ENCODE data around the gene TRAP1. TPM values are rescaled to one million over a fixed set of nuclear protein-coding genes. Genes with fewer than 3 reads are reported as not detected.

The TRAP1 gene
- total RNA-seq, 4 donors from 2014 or later = 31.8 to 231 (median 57.1) TPM

- in situ Hi-C loops (cut with MboI; ENCODE audit: low pct_ligation_motif_present in 1 of 4, low pct_unique_long_range_greater_than_20kb in 1 of 4, low sequenced_read_pairs in 3 of 4) = no loop called here
Observed at GRCh38 chr16:3701531-3701930, 15.8 kb downstream of the TRAP1 start.

GRCh38 chr16:3698941-3699340 is 18.4 kb downstream of the TRAP1 start:
- H3K27ac ChIP-seq = no peak overlapping the region
- H3K4me1 ChIP-seq = no peaks in the 10 kb centered on the region
- DNase-seq = no peak
- no peaks in the 10 kb centered on the region for H3K9me3 ChIP-seq
- H3K36me3 ChIP-seq = no peaks in the 10 kb centered on the region
- 63 to 100% methylated on average over 1 to 4 of the region's 4 CpGs for WGBS, 2 donors (ENCODE audit: low coverage in 1 of 2)
- intact Hi-C loops (cut with DNase I; ENCODE audit: low total_unique reads) (no loop called here), in situ Hi-C loops (cut with MboI; ENCODE audit: low pct_ligation_motif_present in 1 of 4, low pct_unique_long_range_greater_than_20kb in 1 of 4, low sequenced_read_pairs in 3 of 4) (loop anchor here in 3 of 4 donors (5.0 to 25.0 kb wide), 3 partner anchors 176 to 188 kb away; partner anchors contain the start of gene CREBBP (in 1 of the 3))
- TF ChIP-seq POLR2A (IDR thresholded peaks at IDR 0.05) (no peak), POLR2AphosphoS5 (IDR thresholded peaks at IDR 0.05) (no peak), CTCF (IDR thresholded peaks at IDR 0.05) (no peak), EP300 (IDR thresholded peaks at IDR 0.05; ENCODE audit: low read depth) (no peak)
- H3K4me3 ChIP-seq = no peak overlapping the region
- no peaks in the 10 kb centered on the region for H3K27me3 ChIP-seq

More at GRCh38 chr16:3701531-3701930, 15.8 kb downstream of the TRAP1 start:
- Histone ChIP-seq H3K4me1 (no peaks in the 10 kb centered on the region), H3K36me3 (no peaks in the 10 kb centered on the region), H3K4me3 (no peak overlapping the region), H3K27me3 (no peaks in the 10 kb centered on the region), H3K27ac (no peak overlapping the region), H3K9me3 (no peaks in the 10 kb centered on the region)
- no peak for DNase-seq
- no peak for TF ChIP-seq POLR2A (IDR thresholded peaks at IDR 0.05)
- no peak for TF ChIP-seq CTCF (IDR thresholded peaks at IDR 0.05)
- TF ChIP-seq EP300 (IDR thresholded peaks at IDR 0.05; ENCODE audit: low read depth) = no peak
- no peak for TF ChIP-seq POLR2AphosphoS5 (IDR thresholded peaks at IDR 0.05)
- WGBS, 2 donors (ENCODE audit: low coverage in 1 of 2) = 86 to 90% methylated on average over 4 of the region's 4 CpGs
- intact Hi-C loops (cut with DNase I; ENCODE audit: low total_unique reads) = no loop called here

GRCh38 chr16:3696425-3697218 is 20.7 kb downstream of the TRAP1 start:
- H3K36me3 ChIP-seq = no peaks in the 10 kb centered on the region
- 71 to 100% methylated on average over 1 to 13 of the region's 13 CpGs for WGBS, 2 donors (ENCODE audit: low coverage in 1 of 2)
- intact Hi-C loops (cut with DNase I; ENCODE audit: low total_unique reads) = no loop called here
- in situ Hi-C loops (cut with MboI; ENCODE audit: low pct_ligation_motif_present in 1 of 4, low pct_unique_long_range_greater_than_20kb in 1 of 4, low sequenced_read_pairs in 3 of 4) = loop anchor here in 3 of 4 donors (5.0 to 25.0 kb wide), 3 partner anchors 178 to 191 kb away; partner anchors contain the start of gene CREBBP (in 1 of the 3)
- no peak overlapping the region for H3K27ac ChIP-seq
- TF ChIP-seq CTCF (IDR thresholded peaks at IDR 0.05) (no peak), POLR2AphosphoS5 (IDR thresholded peaks at IDR 0.05) (no peak), EP300 (IDR thresholded peaks at IDR 0.05; ENCODE audit: low read depth) (no peak), POLR2A (IDR thresholded peaks at IDR 0.05) (no peak)
- no peak overlapping the region for H3K4me3 ChIP-seq
- H3K9me3 ChIP-seq = no peaks in the 10 kb centered on the region
- no peaks in the 10 kb centered on the region for H3K4me1 ChIP-seq
- DNase-seq = no peak
- H3K27me3 ChIP-seq = no peaks in the 10 kb centered on the region

GRCh38 chr16:3695610-3696369 is 21.5 kb downstream of the TRAP1 start:
- Histone ChIP-seq H3K9me3 (no peaks in the 10 kb centered on the region), H3K36me3 (no peaks in the 10 kb centered on the region), H3K27ac (no peak overlapping the region), H3K4me3 (no peak overlapping the region), H3K27me3 (no peaks in the 10 kb centered on the region), H3K4me1 (peaks cover 0 to 3% (median under 1%) of the 10 kb centered on the region in 4 donors)
- in situ Hi-C loops (cut with MboI; ENCODE audit: low pct_ligation_motif_present in 1 of 4, low pct_unique_long_range_greater_than_20kb in 1 of 4, low sequenced_read_pairs in 3 of 4) (loop anchor here in 3 of 4 donors (5.0 to 25.0 kb wide), 3 partner anchors 179 to 192 kb away; partner anchors contain the start of gene CREBBP (in 1 of the 3)), intact Hi-C loops (cut with DNase I; ENCODE audit: low total_unique reads) (no loop called here)
- TF ChIP-seq POLR2AphosphoS5 (IDR thresholded peaks at IDR 0.05) = no peak
- no peak for TF ChIP-seq EP300 (IDR thresholded peaks at IDR 0.05; ENCODE audit: low read depth)
- no peak for TF ChIP-seq CTCF (IDR thresholded peaks at IDR 0.05)
- no peak for TF ChIP-seq POLR2A (IDR thresholded peaks at IDR 0.05)
- DNase-seq = no peak
- 79 to 89% methylated on average over 6 to 19 of the region's 19 CpGs for WGBS, 2 donors (ENCODE audit: low coverage in 1 of 2)

Data from transverse colon (tissue), 4 donors.